HG03520 (cell line): ENCODE data around the gene ABHD2.
"Not testable (repeated sequence)": the region's sequence is repeated elsewhere in the genome, so short reads cannot be mapped to it uniquely, and the experiment has no call there.

Experiments
- ATAC-seq: cut with Tn5 transposase; IDR thresholded peaks from one replicate; pipeline ENCODE4 v1.9.1; 2021; ENCODE audit warnings: mild to moderate bottlenecking, moderate library complexity; ENCODE audit not compliant: unreplicated experiment

The ABHD2 gene, protein sequence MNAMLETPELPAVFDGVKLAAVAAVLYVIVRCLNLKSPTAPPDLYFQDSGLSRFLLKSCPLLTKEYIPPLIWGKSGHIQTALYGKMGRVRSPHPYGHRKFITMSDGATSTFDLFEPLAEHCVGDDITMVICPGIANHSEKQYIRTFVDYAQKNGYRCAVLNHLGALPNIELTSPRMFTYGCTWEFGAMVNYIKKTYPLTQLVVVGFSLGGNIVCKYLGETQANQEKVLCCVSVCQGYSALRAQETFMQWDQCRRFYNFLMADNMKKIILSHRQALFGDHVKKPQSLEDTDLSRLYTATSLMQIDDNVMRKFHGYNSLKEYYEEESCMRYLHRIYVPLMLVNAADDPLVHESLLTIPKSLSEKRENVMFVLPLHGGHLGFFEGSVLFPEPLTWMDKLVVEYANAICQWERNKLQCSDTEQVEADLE

DNA sequence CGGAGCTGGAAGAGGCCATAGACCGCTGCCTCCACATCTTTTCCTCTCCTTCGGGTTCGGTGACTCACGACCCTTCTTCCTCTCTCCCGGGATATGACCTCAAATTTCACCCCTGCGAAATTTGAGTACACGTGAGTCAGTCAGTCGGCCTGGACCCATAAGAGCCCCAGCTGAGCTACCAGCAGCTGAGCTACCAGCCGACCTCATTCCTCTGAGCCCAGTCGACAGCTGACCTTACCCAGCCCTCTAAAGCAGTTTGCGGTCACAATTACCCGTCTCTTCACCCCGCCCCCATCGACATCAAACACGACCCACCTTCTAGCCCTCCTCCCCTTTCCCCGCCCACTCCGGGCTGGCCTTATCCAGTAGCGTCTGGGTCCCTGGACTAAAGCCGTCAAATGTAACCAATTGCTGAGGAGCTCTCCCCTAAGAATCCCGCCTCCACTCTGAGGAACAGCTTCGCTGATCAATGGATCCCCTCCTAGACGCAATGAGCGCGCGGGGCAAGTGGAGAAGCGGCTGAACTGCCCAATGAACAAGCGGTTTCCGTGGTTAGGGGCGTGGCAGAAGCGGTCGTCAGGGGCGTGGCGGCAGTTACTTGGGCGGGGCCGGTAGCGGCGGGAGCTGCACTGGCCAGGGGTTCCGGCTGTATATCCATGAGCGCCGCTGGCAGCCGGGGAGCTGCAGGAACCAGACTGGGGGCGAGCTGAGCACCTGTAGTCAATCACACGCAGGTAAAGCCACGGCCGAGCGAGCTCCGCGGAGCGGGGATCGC lies at the start of gene ABHD2:
ABHD2 (plus strand) TSS at position 627 of the 775 bp plus-strand sequence. CDS start 27,872 bp downstream, outside the sequence.
- peak; percentile 95 for ATAC-seq

DNA sequence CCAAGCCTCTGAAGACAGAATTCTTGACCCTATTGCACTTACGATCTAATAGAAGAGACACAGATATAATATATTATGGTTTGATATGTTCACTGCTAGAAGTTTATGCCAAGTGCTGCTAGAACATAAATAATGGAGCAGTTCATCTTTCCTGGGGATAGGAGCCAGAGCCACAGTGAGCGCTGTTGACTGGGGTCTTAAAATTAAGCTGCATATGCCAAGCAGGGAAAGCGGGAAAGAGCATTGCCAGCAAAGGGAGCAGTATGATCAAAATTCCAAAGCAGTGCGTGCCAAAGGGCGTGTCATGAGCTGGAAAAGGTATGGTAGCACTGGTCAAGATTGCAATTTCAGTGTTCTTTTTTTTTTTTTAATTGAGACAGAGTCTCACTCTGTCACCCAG lies 49.1 kb upstream of the ABHD2 start:
- ATAC-seq: no peak

DNA sequence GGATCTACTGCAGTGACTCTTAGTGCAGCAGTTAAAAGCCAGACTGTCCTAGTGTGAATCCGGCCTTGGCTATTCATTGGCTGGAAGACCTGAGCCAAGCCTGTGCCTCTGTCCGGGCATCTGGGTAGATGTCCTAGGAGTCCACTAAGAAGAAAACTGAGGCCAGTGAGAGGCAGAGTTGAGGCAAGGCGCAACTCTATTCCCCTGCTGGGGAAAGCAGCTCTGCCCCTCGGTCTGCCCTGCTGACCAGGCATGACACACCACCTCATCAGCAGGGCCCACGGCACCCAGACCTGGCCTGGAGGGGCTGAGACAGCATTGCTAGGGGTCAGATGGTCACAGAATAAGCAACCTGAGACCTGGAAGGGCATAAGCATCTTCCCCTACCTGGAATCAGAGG lies 46.7 kb upstream of the ABHD2 start:
- ATAC-seq: no peak

DNA sequence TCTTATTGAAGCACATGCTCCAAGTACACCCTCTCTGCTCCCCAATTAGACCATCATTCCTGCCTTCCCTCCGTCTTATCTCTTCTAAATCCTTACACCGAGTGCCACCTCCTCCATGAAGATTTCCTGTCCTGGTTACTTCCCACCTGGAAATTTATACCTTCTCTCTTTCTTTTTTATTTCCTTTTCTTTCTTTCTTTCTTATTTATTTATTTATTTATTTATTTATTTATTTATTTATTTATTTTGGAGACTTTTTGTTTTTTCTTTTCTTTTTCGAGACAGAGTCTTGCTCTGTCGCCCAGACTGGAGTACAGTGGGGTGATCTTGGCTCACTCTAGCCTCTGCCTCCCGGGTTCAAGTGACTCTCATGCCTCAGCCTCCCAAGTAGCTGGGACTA lies 45.9 kb upstream of the ABHD2 start:
- no peak for ATAC-seq

DNA sequence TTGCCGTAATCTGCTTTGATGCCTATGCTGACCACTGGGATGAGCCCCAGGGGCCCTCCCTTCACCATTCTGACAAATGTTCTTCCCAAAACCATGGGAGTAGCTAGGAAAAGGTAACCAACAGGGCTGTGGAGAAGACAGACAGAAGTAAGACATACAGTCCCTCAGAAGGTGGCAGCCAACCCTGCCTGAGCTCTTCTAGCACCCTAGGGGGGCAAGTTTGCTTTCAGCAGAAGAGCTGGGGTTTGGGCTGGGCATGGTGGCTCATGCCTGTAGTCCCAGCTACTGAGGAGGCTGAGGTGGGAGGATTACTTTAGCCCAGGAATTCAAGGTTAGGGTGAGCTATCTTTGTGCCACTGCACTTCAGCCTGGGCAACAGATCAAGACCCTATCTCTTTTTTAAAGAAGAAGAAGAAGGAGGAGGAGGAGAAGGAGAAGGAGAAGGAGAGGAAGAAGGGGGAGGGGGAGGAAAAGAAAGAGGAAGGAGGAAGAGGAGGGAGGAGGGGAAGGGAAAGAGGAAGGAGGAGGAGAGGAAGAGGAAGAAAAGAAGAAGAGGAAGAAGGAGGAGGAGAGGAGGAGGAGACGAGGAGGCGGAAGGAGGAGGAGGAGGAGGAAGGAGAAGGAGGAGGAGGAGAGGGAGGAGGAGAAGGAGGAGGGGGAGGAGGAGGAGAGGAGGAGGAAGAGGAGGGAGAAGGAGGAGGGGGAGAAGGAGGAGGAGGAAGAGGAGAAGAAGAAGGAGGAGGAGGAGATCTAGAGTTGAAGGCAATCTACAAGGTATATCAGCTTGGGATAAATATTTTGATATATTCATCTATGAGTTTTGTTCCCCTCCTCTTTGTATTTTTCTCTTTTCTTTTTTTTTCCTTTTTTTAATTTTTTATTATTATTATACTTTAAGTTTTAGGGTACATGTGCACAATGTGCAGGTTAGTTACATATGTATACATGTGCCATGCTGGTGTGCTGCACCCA lies 44.9 kb upstream of the ABHD2 start:
- ATAC-seq: no peak

DNA sequence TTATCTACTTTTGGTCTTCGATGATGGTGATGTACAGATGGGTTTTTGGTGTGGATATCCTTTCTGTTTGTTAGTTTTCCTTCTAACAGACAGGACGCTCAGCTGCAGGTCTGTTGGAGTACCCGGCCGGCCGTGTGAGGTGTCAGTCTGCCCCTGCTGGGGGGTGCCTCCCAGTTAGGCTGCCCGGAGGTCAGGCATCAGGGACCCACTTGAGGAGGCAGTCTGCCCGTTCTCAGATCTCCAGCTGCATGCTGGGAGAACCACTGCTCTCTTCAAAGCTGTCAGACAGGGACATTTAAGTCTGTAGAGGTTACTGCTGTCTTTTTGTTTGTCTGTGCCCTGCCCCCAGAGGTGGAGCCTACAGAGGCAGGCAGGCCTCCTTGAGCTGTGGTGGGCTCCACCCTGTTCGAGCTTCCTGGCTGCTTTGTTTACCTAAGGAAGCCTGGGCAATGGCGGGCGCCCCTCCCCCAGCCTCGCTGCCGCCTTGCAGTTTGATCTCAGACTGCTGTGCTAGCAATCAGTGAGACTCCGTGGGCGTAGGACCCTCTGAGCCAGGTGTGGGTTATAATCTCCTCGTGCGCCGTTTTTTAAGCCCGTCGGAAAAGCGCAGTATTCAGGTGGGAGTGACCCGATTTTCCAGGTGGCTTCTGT lies 39.1 kb upstream of the ABHD2 start:
- ATAC-seq: not testable (repeated sequence)

DNA sequence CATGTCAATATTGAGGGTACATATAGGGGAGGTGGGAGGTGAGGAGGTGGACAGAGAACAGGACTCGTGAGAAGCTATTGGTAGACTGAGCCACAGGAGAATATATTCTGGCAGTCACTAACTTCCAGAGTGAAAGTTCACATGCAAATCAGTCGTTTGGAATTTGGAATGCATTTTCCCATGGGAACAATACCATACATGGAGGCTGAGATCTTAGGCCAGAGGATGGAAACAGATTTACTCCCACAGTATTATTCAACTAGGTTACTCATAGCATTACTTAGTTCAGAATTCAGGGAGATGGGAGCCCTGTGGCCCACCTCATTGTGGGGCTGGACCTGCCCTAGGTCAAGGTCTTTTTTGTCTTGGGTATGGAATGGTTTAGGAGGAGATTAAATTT lies 36.4 kb upstream of the ABHD2 start:
- no peak for ATAC-seq

DNA sequence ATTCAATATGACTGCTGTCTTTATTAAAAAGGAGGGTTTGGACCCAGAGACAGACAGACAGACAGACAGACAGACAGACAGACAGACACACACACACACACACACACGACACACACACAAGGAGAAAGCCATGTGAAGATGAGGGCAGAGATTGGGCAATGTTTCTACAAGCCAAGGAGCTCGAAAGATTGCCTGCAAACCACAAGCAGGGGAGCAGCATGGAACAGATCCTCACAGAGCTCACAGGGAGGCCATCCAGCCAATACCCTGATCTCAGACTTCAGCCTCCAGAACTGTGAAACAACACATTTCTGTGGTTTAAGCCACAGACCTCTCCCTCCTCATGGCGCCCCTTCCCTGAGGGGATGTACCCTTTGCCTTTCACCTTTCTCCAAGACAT lies 35.8 kb upstream of the ABHD2 start:
- ATAC-seq: no peak

DNA sequence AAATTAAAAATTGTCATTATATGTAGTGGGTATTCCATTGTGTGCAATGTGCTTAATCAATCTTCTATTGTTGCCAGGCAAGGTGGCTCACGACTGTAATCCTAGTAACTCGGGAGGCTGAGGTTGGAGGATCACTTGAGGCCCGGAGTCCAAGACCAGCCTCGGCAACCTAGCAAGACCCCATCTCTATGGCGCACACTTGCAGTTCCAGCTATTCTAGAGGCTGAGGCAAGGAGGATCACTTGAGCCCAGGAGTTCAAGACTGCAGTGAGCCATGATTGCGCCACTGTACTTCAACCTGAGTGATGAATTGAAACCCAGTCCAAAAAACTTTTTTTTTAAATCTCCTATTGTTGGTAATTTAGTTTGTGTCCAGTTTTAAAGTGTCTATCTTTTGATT lies 33.4 kb upstream of the ABHD2 start:
- no peak for ATAC-seq

DNA sequence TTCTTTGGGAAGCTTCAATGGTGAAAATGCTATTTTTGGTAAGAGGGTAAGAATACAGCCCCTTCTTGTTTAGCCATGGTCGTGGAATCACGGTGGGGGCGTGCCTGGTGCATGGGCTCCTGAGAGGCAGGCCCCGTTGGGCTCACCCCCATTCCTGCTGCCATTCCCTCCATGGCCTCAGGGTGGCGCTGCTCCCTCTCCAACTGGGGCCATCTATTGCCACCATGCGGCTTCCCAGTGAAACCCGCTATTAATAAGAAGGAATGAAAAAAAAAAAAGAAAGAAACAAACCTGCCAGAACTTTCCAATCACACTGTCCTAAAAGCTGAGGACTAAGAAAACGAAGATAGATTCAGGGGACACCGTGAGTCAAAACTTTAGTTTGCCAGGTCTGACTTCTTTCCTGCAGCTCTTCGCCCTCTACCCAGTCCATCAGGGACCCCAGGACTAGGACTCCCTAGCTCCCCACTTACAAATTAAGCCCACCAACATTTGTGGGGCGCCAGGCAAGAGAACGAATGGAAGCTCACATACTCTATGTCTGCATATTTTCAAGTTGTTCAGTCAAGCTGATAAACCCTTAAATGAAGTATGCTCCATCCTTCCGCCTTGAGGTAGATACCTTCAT lies 30.6 kb upstream of the ABHD2 start:
- peak; percentile 60 for ATAC-seq

DNA sequence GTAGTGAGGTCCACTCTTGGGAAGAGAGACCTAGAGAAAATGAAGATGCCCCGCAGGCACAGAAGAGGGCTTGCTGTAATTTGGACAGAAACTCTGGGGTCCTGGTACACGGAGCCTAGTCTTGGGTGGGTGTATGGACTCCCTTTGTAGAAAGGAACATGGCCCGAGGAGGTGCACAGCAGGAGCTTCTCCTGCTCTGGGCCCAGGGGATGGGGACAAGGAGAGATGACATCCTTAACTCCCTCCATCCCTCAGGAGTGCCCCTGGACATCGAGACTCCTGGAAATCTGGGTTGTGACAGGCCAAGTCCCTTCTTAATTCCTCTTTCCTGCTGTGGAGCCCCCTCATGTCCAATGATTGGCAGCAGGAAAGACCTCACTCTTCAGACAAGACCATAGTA lies 29.9 kb upstream of the ABHD2 start:
- no peak for ATAC-seq

DNA sequence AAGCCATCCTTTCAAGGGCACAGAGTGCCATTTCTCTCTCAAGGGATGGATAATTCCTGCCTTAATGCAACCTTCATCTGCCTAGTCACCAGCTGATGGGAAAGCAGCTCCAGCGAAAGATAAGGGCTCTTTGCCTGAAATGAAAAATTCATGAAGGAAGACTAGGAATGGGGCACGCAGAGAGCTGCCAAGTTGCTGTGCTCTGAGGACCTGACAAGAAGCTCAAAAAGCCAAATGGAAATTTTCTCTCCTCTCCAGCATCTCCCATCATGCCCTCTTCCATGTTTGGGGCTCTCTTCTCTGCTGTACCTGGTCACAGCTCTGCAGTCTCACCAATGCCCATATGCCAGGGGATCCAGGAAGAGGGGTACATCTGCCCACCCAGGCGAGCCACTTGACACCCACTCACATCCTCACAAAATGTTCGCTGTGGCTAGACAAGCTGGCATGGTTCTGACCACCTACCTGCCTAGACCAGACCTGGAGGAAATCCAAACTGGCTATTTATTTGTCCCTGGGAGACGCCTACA lies 29.3 kb upstream of the ABHD2 start:
- ATAC-seq: no peak

DNA sequence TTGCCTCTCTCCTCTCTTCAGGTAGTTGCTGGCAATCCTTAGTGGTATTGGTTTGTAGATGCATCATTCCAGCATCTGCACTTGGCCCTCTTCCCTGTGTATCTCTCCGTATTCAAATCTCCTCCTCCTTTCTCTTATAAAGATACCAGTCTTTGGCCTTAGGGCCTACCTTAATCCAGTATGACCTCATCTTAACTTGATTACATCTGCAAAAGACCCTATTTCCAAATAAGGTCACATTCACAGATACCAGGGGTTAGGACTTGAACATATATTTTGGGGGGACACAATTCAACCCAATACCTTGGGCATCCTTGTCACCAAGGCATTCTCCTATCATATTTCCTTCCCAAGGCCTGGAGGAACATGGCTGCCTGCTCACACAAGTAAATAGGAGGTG lies 22.0 kb upstream of the ABHD2 start:
- no peak for ATAC-seq

DNA sequence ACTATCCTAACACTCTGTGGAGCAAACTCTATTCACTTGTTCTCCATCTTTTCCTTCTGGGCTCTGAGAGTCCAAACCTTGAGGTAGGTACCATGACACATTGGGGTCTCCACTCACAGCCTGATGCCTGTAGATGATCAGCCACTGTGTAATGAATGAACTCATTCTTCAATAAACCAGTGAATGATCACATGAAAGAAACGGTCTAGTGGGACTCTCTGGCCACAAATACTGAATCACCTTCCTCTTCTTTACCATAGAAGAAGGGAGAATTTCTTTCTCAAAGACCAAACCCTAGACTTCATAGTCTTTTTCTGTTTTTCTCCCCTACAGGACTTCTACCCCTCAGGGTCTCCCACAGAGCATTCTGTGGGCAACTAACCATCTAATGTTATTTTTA lies 20.5 kb upstream of the ABHD2 start:
- peak; percentile 27 for ATAC-seq

DNA sequence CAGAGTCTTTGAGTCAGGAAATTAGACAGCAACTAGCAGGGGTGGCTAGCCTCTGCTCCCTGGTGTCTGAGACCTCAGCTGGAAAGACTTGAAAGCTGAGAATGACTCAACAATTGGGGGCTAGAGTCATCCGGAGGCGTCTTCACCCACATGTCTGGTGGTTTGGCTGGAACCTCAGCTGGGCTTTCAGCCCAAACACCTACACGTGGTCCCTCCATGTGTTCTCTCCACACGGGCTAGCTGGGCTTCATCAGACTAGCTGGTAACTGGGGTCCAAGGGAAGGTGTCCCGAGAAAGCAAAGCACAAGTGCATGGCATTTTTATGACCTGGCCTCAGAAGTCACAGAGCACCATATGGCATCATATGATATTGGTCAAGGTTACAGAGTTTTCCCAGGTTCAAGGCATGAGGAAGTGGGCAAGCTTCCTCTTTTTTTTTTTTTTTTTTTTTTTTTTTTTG lies 19.9 kb upstream of the ABHD2 start:
- peak; percentile 91 for ATAC-seq

DNA sequence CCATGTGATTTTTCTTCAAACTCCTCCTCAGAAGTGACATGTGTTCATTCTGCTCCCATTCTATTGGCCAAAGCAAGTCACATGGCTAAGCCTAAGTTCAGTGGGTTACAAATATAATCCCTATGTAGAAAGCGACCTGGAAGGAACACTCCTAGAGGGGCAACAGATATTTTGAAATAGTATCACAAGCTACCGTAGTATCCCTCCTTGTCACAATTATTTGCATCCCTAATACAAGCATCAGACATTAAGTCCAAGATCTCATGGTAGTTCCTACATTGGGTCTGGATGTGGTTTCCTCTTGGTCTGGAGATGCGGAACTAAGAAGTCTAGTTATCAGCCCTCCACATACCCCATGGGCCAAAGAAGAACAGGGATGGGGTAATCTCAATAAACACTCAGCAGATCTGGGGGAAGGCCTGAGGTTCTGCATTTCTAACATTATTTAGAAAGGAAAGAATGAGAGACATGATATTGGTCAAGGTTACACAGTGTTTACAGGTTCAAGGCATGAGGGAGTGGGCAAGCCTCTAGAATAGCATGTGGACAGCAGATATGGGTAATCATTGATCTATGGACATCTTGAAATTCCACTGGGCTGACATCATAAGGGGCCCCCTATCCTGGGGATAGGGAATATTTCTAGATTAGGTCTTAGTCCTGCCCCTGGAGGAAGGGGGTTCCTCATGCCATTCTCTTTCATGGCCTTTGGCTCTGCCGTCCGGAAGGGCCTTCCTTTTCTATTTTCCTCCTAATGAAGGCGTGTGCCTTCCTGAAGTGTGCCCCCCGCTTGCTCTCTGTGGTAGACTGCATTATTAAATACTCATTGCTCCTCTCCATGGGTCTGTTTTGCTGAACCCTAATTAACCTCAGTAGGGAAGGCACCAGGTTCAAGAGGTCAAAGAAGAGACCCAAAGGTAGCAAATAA lies 17.8 kb upstream of the ABHD2 start:
- ATAC-seq: no peak

DNA sequence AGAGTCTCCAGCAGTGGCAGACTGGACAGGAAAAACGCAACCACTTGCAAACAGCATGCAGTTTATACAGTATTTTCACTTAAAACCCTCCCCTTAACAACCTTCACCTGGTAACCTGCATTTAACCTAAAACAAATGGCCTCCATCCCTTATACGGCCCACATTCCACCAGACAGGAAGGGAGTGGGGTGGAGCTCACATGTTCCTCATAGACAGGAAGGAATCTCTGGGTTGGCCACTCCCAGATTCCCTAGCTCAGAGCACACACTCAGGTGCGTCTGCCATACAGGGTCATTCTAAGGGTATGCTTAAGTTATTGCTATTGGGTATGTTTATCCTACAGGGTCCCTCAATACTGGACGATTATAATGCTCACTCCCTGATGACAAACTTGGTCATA lies 16.8 kb upstream of the ABHD2 start:
- no peak for ATAC-seq

DNA sequence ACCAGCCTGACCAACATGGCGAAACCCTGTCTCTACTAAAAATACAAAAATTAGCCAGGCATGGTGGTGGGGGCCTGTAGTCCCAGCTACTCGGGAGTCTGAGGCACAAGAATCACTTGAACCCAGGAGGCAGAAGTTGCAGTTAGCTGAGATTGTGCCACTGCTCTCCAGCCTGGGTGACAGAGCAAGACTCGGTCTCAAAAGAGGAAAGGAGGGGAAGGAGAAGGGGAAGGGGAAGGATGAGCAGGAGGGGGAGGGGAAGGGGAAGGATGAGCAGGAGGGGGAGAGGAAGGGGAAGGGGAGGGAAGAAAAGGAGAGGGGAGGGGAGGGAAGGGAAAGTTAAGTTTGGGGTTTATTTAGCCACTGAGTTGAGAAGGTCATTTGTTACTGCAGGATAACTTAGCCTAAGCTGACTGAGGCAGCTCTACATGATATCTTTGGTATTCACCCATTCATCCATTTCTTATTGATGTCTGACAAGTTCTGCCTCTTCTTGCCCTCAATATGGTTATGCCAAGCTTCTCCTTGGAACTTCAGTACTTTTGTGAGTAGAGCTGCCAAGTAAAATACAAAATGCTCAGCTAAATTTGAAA lies 15.9 kb upstream of the ABHD2 start:
- no peak for ATAC-seq
